WERI-Rb-1 (cell line): ENCODE data around the gene SMARCD3.

Experiments used
- DNase-seq: peaks from one replicate; pipeline ENCODE4 v3.0.0-alpha.2; 2020
- H3K27ac ChIP-seq: fragments of 250-450 bp; sonication (Bioruptor Pico); 2 replicates; pipeline ENCODE4 v1.5.1; 2020; ENCODE audit warnings: mild to moderate bottlenecking, moderate library complexity
- H3K27me3 ChIP-seq: fragments of 250-450 bp; sonication (Bioruptor Pico); 2 replicates; pipeline ENCODE4 v1.5.1; 2021; ENCODE audit warnings: mild to moderate bottlenecking, low read depth, moderate library complexity; ENCODE audit not compliant: insufficient read depth, severe bottlenecking
- H3K36me3 ChIP-seq: fragments of 250-450 bp; sonication (Bioruptor Pico); 2 replicates; pipeline ENCODE4 v1.5.1; 2020; ENCODE audit warnings: mild to moderate bottlenecking, moderate library complexity
- H3K4me3 ChIP-seq: 2 replicates; pipeline ENCODE4 v1.5.1; 2011; ENCODE audit warnings: low read depth, mild to moderate bottlenecking, control low read depth, low read length
- H3K9me3 ChIP-seq: fragments of 250-450 bp; sonication (Bioruptor Pico); 2 replicates; pipeline ENCODE4 v1.5.1; 2021; ENCODE audit warnings: mild to moderate bottlenecking, moderate library complexity; ENCODE audit not compliant: severe bottlenecking
- TF ChIP-seq, protein P1 (sequence below): IDR thresholded peaks from 2 replicates; pipeline ENCODE4 v1.5.1; 2011; ENCODE audit warnings: low read depth, mild to moderate bottlenecking, control low read depth, inconsistent platforms, low read length

Gene SMARCD3

DNA sequence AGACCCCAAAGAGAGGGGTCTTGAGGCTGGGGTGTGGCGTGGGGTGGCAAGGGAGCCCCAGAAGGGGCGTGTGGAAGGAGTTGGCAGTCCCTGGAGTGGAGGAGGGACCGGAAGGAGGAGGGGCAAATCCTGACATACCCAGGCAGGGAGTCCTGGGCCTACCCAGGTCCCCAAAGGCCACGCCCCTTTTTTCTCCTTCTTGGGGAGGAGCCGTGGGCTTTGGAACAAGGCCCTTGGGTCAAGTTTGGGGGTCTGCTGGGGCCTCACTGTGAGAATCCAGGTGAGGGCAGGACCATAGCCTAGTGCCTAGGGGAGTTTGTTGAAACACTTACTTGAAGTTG lies 1.2 kb upstream of the SMARCD3 start:
- no peaks in the 10 kb centered on the region for H3K36me3 ChIP-seq
- H3K4me3 ChIP-seq = peak overlapping the region; percentile 60
- no peaks in the 10 kb centered on the region for H3K9me3 ChIP-seq
- DNase-seq = peak; percentile 74
- H3K27me3 ChIP-seq = peaks cover 2% of the 10 kb centered on the region
- TF ChIP-seq, protein P1, sequence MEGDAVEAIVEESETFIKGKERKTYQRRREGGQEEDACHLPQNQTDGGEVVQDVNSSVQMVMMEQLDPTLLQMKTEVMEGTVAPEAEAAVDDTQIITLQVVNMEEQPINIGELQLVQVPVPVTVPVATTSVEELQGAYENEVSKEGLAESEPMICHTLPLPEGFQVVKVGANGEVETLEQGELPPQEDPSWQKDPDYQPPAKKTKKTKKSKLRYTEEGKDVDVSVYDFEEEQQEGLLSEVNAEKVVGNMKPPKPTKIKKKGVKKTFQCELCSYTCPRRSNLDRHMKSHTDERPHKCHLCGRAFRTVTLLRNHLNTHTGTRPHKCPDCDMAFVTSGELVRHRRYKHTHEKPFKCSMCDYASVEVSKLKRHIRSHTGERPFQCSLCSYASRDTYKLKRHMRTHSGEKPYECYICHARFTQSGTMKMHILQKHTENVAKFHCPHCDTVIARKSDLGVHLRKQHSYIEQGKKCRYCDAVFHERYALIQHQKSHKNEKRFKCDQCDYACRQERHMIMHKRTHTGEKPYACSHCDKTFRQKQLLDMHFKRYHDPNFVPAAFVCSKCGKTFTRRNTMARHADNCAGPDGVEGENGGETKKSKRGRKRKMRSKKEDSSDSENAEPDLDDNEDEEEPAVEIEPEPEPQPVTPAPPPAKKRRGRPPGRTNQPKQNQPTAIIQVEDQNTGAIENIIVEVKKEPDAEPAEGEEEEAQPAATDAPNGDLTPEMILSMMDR = no peak
- no peak overlapping the region for H3K27ac ChIP-seq

DNA sequence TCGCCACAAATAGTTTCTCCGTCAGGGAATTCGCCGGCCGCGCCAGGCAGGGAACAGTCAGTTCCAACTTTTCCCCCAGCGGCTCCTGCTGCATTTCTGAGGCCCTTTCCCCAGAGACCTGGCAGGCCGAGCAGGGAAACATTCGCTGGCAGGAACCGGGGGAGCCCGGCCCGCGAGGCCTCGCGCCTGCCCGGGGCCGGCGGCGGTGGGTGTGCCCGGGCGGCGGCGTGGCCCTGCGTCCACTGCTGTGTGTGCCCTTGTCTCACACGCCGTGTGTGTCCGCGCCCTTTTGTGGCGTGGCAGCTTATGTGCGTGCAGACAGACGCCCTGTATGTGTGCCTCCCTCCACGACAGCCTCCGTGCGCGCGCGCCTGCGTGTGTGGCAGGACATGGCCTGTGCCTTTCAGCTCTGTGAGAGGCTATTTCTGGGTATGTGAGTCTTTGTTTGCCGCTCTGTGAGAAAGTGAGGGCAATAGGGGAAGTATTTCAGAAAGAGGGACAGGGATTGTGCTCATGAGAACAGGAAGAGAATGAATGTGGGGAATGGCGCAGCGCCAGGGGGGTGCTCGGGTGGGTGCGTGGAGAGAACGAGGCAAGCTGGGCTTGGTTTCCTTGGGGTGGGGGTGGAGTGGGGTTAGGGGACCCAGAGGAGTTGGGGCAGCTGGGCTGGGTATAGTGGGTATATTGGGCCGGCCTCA lies 689 bp upstream of the SMARCD3 start:
- TF ChIP-seq, protein P1 = no peak
- Histone ChIP-seq H3K4me3 (peak overlapping the region; percentile 60), H3K9me3 (no peaks in the 10 kb centered on the region), H3K27me3 (peaks cover 3% of the 10 kb centered on the region), H3K27ac (no peak overlapping the region), H3K36me3 (no peaks in the 10 kb centered on the region)
- DNase-seq = peak; percentile 50

DNA sequence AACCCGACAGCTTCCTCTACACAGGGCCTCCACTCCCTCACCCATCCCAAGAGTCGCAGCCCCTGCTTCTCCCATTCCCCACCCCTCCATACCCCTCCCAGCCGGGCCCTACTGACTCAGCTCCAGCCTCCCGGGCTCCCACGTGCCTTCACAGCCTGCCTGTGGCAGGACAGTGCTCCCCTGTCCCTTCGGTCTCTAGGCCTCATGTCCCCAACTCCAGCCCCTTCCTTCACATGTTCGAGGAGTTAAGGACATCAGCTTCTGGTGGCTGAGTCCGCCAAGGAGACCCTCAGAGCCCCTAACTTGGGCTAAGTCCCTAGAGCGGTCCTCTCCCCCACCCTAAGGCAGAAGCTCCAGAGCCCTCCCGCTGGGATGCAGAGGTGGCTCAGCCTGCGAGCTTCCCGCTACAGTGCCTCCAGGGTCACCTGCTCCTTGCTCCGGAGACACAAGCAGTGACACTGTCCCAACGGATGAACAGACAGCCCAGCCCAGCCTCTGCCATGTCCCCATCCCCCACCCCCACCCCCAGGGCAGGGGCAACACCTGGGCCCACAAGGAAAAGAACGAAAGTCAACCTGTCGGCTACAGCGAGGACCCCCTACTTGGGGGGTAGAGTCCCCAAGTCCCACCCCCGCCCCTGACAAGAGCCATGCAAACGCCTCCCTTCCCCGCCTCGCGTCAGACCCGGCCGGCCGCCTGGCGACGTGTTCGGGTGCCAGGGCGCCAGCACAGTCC lies 716 bp downstream of the SMARCD3 start:
- no peaks in the 10 kb centered on the region for H3K9me3 ChIP-seq
- TF ChIP-seq, protein P1 = no peak
- peak; percentile 43 for DNase-seq
- no peaks in the 10 kb centered on the region for H3K36me3 ChIP-seq
- peaks cover 3% of the 10 kb centered on the region for H3K27me3 ChIP-seq
- peak overlapping the region; percentile 60 for H3K4me3 ChIP-seq
- H3K27ac ChIP-seq = no peak overlapping the region

DNA sequence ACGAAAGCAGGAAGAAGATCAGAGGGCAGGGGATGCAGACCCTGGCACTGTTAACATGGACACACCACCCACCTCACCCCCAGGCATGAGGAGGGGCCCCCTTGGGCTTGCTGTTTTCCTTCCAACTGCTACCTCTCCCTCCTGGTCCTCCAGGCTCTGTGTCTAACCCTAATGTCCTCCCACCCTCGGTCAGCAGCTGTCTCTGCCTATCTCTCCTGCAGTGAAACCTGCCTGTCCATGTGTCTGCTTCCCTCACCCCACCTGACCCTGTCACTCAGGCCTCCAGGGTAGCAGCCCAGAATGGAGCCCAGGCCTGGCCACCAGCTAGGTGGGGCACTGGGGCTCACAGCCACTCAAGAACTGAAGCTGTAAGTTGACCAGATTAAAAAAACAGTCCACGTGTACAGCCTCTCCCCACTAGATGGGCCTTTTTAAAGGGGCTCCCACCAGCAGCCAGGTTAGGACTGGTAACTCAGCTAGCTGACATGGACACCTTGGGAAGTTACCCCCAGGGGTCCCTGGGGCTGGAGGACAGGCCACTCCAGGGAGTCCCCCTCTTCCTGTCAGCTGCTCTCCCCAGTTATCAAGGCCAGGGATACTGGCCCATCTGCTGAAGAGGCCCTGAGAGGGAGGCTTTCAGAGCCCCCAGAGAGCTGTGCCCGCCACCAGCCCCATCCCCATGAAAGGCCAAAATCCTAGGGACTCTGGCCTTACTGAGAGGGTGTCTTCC lies 1.5 kb downstream of the SMARCD3 start:
- no peaks in the 10 kb centered on the region for H3K9me3 ChIP-seq
- DNase-seq = peak; percentile 53
- H3K27ac ChIP-seq = no peak overlapping the region
- peaks cover 3% of the 10 kb centered on the region for H3K27me3 ChIP-seq
- H3K36me3 ChIP-seq = no peaks in the 10 kb centered on the region
- no peak overlapping the region for H3K4me3 ChIP-seq
- TF ChIP-seq, protein P1 = no peak

DNA sequence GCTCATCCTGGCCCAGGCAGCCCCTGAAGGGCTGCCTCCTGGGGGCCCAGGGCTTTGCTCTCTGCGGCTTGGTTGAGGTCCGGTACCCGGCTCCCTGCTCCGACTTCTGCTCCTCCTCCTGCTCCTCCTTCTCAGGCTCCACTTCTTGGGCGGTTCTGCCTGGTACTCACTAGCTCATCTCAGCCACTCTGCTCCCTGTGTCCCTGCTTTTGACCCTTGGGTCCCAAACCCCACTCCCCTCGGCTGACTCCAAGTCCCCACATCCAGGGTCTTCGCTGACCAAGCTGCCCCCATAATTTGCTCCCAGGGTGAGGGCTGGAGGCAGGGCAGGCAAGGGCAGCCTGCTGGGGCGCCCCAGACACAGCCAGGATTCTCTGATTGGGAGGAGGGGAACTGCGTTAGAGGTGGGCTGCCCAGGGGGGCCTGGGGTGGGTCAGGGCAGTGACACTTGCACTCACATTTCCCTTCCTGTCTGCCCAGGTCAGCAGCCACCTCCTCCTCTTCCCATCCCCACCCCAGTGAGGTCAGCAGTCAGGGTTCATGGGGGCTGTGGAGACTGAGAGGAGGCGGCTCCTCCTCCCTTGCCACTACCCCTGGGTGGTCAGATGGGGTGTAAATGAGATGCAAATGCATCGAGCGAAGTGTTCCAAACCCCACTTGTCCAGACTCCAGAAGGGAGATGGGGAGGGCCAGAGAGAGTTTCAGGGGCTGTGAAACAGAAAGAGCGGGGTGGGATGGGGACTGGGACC lies 2.2 kb downstream of the SMARCD3 start:
- H3K27ac ChIP-seq = no peak overlapping the region

More for the DNA sequence above, 2.2 kb downstream of the SMARCD3 start:
- Histone ChIP-seq H3K36me3 (no peaks in the 10 kb centered on the region), H3K4me3 (no peak overlapping the region), H3K27me3 (peaks cover 3% of the 10 kb centered on the region), H3K9me3 (no peaks in the 10 kb centered on the region)
- TF ChIP-seq, protein P1 = no peak
- DNase-seq = no peak
